Measurements from ENCODE around the gene WARS2.

Gene WARS2

GRCh38 chr1:119086830-119087229 is 53.6 kb downstream of the WARS2 start:
- in situ Hi-C loops (cut with MboI; ENCODE audit: low sequenced_read_pairs), result no loop called here

- in situ Hi-C loops (cut with MboI; ENCODE audit: low sequenced_read_pairs), result no loop called here
These were observed 55.7 kb downstream of the WARS2 start for GRCh38 chr1:119084798-119085197.

- in situ Hi-C loops (cut with MboI; ENCODE audit: low sequenced_read_pairs), result no loop called here
These were observed 56.5 kb downstream of the WARS2 start for GRCh38 chr1:119083980-119084379.

- in situ Hi-C loops (cut with MboI; ENCODE audit: low sequenced_read_pairs), result no loop called here
These were observed 57.0 kb downstream of the WARS2 start for GRCh38 chr1:119083479-119083878.

- in situ Hi-C loops (cut with MboI; ENCODE audit: low sequenced_read_pairs), result no loop called here
These were observed 58.8 kb downstream of the WARS2 start for GRCh38 chr1:119081700-119082099.

GRCh38 chr1:119081267-119081666 is 59.2 kb downstream of the WARS2 start:
- in situ Hi-C loops (cut with MboI; ENCODE audit: low sequenced_read_pairs), result no loop called here

- in situ Hi-C loops (cut with MboI; ENCODE audit: low sequenced_read_pairs), result no loop called here
These were observed 59.9 kb downstream of the WARS2 start for GRCh38 chr1:119080586-119080985.

- in situ Hi-C loops (cut with MboI; ENCODE audit: low sequenced_read_pairs), result no loop called here
These were observed 60.6 kb downstream of the WARS2 start for GRCh38 chr1:119079881-119080280.

- in situ Hi-C loops (cut with MboI; ENCODE audit: low sequenced_read_pairs), result no loop called here
These were observed 64.8 kb downstream of the WARS2 start for GRCh38 chr1:119075614-119076013.

- in situ Hi-C loops (cut with MboI; ENCODE audit: low sequenced_read_pairs), result no loop called here
These were observed 69.1 kb downstream of the WARS2 start for GRCh38 chr1:119071321-119071720.

GRCh38 chr1:119069682-119070081 is 70.8 kb downstream of the WARS2 start:
- in situ Hi-C loops (cut with MboI; ENCODE audit: low sequenced_read_pairs), result no loop called here

- in situ Hi-C loops (cut with MboI; ENCODE audit: low sequenced_read_pairs), result no loop called here
These were observed 72.0 kb downstream of the WARS2 start for GRCh38 chr1:119068427-119068826.

- in situ Hi-C loops (cut with MboI; ENCODE audit: low sequenced_read_pairs), result no loop called here
These were observed 78.8 kb downstream of the WARS2 start for GRCh38 chr1:119061700-119062099.

- in situ Hi-C loops (cut with MboI; ENCODE audit: low sequenced_read_pairs), result no loop called here
These were observed 84.9 kb downstream of the WARS2 start for GRCh38 chr1:119055568-119055967.

- in situ Hi-C loops (cut with MboI; ENCODE audit: low sequenced_read_pairs), result no loop called here
These were observed 86.5 kb downstream of the WARS2 start for GRCh38 chr1:119053917-119054316.

- in situ Hi-C loops (cut with MboI; ENCODE audit: low sequenced_read_pairs), result no loop called here
These were observed 88.2 kb downstream of the WARS2 start for GRCh38 chr1:119052267-119052666.

GRCh38 chr1:119048624-119049404 is 91.6 kb downstream of the WARS2 start:
- in situ Hi-C loops (cut with MboI; ENCODE audit: low sequenced_read_pairs), result no loop called here

GRCh38 chr1:119046785-119047438 is 93.5 kb downstream of the WARS2 start:
- in situ Hi-C loops (cut with MboI; ENCODE audit: low sequenced_read_pairs), result no loop called here

- in situ Hi-C loops (cut with MboI; ENCODE audit: low sequenced_read_pairs), result no loop called here
These were observed 94.0 kb downstream of the WARS2 start for GRCh38 chr1:119046429-119046784.

- in situ Hi-C loops (cut with MboI; ENCODE audit: low sequenced_read_pairs), result no loop called here
These were observed 95.2 kb downstream of the WARS2 start for GRCh38 chr1:119045096-119045746.

- in situ Hi-C loops (cut with MboI; ENCODE audit: low sequenced_read_pairs), result no loop called here
These were observed 99.5 kb downstream of the WARS2 start for GRCh38 chr1:119040906-119041305.

GRCh38 chr1:119040489-119040888 is 100.0 kb downstream of the WARS2 start:
- in situ Hi-C loops (cut with MboI; ENCODE audit: low sequenced_read_pairs), result no loop called here

Data from hTERT RPE-1 (cell line).